LNCaP clone FGC (cell line): ENCODE results near the gene RARA.

ENCODE experiments used
- DNase-seq: peaks from one replicate; pipeline ENCODE4 v3.0.0-alpha.2; 2011; ENCODE audit warnings: low read depth
- H3K4me3 ChIP-seq: 2 replicates; pipeline ENCODE4 v1.5.1; 2011; ENCODE audit warnings: mild to moderate bottlenecking, low read depth, low read length, control low read depth
- CTCF ChIP-seq: IDR thresholded peaks from 2 replicates; pipeline ENCODE4 v1.5.1; 2012; ENCODE audit warnings: mild to moderate bottlenecking; ENCODE audit not compliant: control insufficient read depth, insufficient read depth; ENCODE audit errors: extremely low read depth

RARA gene

GRCh38 chr17:40347319-40348135, 38.5 kb downstream of the RARA start:
- H3K4me3 ChIP-seq = no peak overlapping the region
- no peak for TF ChIP-seq CTCF
- DNase-seq = no peak

DNA sequence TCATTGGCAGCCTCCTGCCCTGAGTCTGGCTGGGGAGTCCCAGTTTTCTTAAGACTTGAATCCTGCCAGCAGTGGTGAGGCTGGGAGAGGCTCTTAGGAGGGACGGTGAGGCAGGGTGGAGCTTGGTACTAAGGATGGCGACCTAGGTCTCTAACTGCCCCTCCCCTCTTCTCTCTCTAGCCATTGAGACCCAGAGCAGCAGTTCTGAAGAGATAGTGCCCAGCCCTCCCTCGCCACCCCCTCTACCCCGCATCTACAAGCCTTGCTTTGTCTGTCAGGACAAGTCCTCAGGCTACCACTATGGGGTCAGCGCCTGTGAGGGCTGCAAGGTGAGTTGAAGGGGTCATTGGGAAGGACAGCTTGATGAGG, 39.1 kb downstream of the RARA start:
- H3K4me3 ChIP-seq = no peak overlapping the region
- DNase-seq = no peak
- no peak for TF ChIP-seq CTCF

- H3K4me3 ChIP-seq = no peak overlapping the region
- no peak for TF ChIP-seq CTCF
- DNase-seq = no peak
Measured at GRCh38 chr17:40348562-40349476, 39.8 kb downstream of the RARA start.

DNA sequence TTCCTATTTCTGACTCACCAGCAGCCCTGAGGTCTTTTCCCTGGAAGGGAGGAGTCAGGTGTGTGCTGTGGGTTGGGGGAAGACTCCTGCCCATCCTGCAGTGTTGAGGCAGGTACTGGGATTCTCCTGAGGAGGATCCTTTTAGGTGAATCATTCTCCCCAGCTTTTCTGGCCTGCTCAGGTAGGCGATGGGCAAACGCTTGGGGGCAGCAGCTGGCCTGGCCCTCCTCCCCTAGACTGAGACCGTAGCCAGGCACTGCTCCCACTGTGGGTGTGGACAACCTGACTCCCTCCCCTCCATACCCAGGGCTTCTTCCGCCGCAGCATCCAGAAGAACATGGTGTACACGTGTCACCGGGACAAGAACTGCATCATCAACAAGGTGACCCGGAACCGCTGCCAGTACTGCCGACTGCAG, 40.5 kb downstream of the RARA start:
- DNase-seq = no peak
- TF ChIP-seq CTCF = no peak
- H3K4me3 ChIP-seq = no peak overlapping the region

DNA sequence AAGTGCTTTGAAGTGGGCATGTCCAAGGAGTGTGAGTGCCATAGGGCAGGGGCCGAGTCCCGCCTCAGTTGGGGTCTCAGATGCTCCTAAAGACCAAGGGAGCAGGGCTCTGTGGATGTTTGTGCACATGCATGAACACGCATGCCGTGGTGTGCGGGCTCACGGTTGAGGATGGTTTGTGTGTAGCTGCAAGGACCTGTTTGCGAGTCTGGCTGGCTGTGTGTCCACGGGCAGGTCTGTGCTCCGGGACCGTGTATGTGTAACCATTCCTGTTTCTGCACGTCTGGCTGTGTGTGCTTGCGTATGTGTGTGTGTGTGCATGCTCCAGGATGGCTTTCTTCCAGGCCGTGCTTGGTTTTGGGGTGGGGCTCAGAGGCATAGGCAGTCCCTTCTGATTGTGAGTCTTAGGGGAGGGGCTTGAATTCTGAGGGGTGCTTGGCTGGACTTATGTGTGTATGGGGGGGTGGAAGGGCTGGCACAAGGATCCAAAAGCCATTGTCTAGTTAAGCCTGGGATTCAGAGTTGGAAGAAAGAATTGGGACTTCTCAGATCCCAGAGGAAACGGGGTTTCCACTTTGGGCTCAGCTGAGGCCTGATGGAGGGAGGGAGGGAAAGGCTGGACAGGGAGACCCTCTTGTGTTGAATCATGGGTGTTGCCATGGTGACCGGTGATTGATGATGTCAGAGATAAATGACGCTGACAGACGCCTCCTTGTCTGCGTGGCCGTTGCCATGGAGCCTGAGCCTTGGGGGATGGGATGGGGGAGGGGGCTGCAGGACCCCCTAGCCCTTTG, 41.1 kb downstream of the RARA start:
- no peak for DNase-seq
- no peak overlapping the region for H3K4me3 ChIP-seq
- no peak for TF ChIP-seq CTCF

- H3K4me3 ChIP-seq = no peak overlapping the region
- no peak for TF ChIP-seq CTCF
- DNase-seq = no peak
Measured at GRCh38 chr17:40350689-40351358, 41.8 kb downstream of the RARA start.
